Osteoblast (primary cell): ENCODE data around the gene FNIP2. TPM values are rescaled to one million over a fixed set of nuclear protein-coding genes. Genes with fewer than 3 reads are reported as not detected.

Experiments
- small RNA-seq: library from RNA; depleted of rRNA; stranded (forward); fragments of <200 nt; gene quantifications from one replicate; pipeline ENCODE3, GENCODE V24; 2012
- total RNA-seq: library from RNA; depleted of rRNA; stranded (reverse); fragments of >200 nt; gene quantifications from 2 replicates; pipeline ENCODE4 v1.2.3, GENCODE V29; 2012

Gene FNIP2
- total RNA-seq, 1 donor: 78.9 TPM

Small RNA genes within 50 kb of the gene (small RNA-seq; reads per million reads assigned to genes)
- not detected for gene RF00157
- not detected for gene RNU6-128P

Other genes starting within 250 kb of the FNIP2 start
- gene RXFP1, start 247.1 kb upstream of the FNIP2 start, total RNA-seq: not detected in 2 replicates
- gene C4orf46, start 97.1 kb upstream of the FNIP2 start, total RNA-seq: 12.3 and 12.7 TPM in 2 replicates
- 29.0 and 29.2 TPM in 2 replicates for gene ETFDH, start 96.7 kb upstream of the FNIP2 start, total RNA-seq
- 19.2 and 21.4 TPM in 2 replicates for gene PPID, start 45.6 kb upstream of the FNIP2 start, total RNA-seq